Measurements from ENCODE around the gene ISG20.
A peak's percentile ranks its signal among the peaks of the same experiment; 100 is the strongest.

ISG20 gene

GRCh38 chr15:88638626-88639372 lies at the start of gene ISG20:
ISG20 (plus strand) TSS chr15:88639016; CDS start chr15:88639367, 351 bp downstream.
- H3K4me3 ChIP-seq (ENCODE audit: low read depth, low read length), result peak within 1 kb of the TSS; percentile 52
- TF ChIP-seq, protein P1, sequence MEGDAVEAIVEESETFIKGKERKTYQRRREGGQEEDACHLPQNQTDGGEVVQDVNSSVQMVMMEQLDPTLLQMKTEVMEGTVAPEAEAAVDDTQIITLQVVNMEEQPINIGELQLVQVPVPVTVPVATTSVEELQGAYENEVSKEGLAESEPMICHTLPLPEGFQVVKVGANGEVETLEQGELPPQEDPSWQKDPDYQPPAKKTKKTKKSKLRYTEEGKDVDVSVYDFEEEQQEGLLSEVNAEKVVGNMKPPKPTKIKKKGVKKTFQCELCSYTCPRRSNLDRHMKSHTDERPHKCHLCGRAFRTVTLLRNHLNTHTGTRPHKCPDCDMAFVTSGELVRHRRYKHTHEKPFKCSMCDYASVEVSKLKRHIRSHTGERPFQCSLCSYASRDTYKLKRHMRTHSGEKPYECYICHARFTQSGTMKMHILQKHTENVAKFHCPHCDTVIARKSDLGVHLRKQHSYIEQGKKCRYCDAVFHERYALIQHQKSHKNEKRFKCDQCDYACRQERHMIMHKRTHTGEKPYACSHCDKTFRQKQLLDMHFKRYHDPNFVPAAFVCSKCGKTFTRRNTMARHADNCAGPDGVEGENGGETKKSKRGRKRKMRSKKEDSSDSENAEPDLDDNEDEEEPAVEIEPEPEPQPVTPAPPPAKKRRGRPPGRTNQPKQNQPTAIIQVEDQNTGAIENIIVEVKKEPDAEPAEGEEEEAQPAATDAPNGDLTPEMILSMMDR (IDR thresholded peaks at IDR 0.05; ENCODE audit: low read depth, low read length), result 0 out of 2 replicates have a peak, but pooled peaks have one; percentile 9

DNA sequence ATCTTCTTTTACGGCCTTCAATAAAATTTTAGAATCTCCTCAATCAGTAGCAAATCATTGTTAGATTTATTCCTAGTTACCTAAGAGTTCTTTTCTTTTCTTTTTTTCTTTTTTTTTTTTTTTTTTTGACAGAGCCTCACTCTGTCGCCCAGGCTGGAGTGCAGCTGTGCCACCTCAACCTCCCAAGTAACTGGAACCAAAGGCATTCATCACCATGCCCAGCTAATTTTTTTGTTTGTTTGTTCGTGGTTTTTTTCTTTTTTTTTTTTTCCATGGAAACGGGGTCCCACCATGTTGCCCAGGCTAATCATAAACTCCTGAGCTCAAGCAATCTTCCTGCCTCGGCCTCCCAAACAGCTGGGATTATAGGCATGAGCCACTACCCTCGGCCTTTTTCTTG lies 48.1 kb upstream of the ISG20 start:
- TF ChIP-seq, protein P1 (IDR thresholded peaks at IDR 0.05; ENCODE audit: low read depth, low read length), result no peak
- no peak overlapping the region for H3K4me3 ChIP-seq (ENCODE audit: low read depth, low read length)

- no peak overlapping the region for H3K4me3 ChIP-seq (ENCODE audit: low read depth, low read length)
- TF ChIP-seq, protein P1 (IDR thresholded peaks at IDR 0.05; ENCODE audit: low read depth, low read length), result no peak
Measured at GRCh38 chr15:88591384-88591783, 47.4 kb upstream of the ISG20 start.

GRCh38 chr15:88603885-88604284 lies 34.9 kb upstream of the ISG20 start:
- no peak overlapping the region for H3K4me3 ChIP-seq (ENCODE audit: low read depth, low read length)
- TF ChIP-seq, protein P1 (IDR thresholded peaks at IDR 0.05; ENCODE audit: low read depth, low read length), result no peak

- TF ChIP-seq, protein P1 (IDR thresholded peaks at IDR 0.05; ENCODE audit: low read depth, low read length), result no peak
- H3K4me3 ChIP-seq (ENCODE audit: low read depth, low read length), result no peak overlapping the region
Measured at GRCh38 chr15:88604381-88605188, 34.2 kb upstream of the ISG20 start.

DNA sequence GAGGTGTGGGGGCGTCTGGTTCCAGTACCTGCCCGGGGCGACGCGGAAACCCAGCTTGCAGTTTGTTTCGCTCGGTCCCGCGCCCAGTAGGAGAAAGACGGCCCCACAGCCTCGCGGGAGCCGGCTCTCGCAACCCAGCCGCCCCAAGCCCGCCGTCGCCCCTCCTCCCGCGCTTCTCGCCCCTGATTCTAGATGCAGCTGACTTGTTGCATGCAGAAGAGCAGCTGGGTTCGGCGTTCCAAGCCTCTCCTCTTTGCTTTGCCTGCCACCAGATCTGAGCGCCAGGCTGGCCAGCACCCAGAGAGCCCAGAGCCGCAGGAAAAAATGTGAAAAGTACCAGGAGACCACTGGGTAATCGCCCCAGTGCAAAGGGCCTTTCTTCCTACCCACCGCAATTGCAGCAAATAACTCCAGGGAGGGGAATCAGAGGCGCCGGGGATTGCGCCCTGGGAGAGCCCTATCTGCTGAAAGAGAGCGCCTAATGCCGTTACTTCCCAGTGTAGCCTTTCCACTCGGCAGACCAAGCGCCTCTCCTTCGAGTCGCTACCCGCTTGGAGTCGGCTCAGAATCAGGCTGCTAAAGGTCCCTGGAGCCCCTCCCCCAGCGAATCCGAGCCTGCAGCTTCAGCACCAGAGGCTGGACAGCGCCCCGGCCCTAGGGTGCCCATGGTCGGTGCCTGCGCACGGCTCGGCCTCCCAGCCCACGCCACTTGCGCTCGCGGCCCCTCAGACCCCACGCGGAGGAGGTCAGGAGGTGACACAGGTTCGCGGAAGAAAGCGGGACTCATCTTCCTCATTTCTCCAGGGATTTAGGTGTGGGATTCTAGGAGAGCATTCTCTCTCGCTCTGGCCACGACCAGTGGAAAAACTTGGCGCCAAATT lies 33.4 kb upstream of the ISG20 start:
- TF ChIP-seq, protein P1 (IDR thresholded peaks at IDR 0.05; ENCODE audit: low read depth, low read length), result no peak

More for the DNA sequence above, 33.4 kb upstream of the ISG20 start:
- H3K4me3 ChIP-seq (ENCODE audit: low read depth, low read length), result no peak overlapping the region

Measured in WI38 (cell line).